Transverse colon (tissue), 4 donors: ENCODE measurements around the gene PASK. TPM values are rescaled to one million over a fixed set of nuclear protein-coding genes. Genes with fewer than 3 reads are reported as not detected.

Experiments used
- DNase-seq: peaks from one replicate; pipeline ENCODE4 v3.0.0-alpha.2; 2019
- H3K27ac ChIP-seq, 4 donors: fragments of 200-600 bp; sonication (generic); 2 replicates each; pipeline ENCODE4 v1.5.1; 2016 to 2018; ENCODE audit warnings: inconsistent platforms in 4 of 4
- H3K27me3 ChIP-seq: fragments of 200-600 bp; sonication (generic); 2 replicates; pipeline ENCODE4 v1.5.1; 2017; ENCODE audit warnings: inconsistent platforms
- H3K36me3 ChIP-seq, 4 donors: fragments of 200-600 bp; sonication (generic); 2 replicates each; pipeline ENCODE4 v1.5.1; 2017 to 2019; ENCODE audit warnings: inconsistent platforms in 4 of 4
- H3K4me1 ChIP-seq, 4 donors: fragments of 200-600 bp; sonication (generic); 2 replicates each; pipeline ENCODE4 v1.5.1; 2017 to 2020; ENCODE audit warnings: inconsistent platforms in 4 of 4
- H3K4me3 ChIP-seq, 4 donors: fragments of 200-600 bp; sonication (generic); 1 replicate in 1 of 4; 2 replicates in 3 of 4; pipeline versions ENCODE4 v1.5.1 to v1.6.1; 2017 to 2019; ENCODE audit warnings: inconsistent platforms in 4 of 4
- H3K9me3 ChIP-seq, 2 donors: fragments of 200-600 bp; sonication (generic); 2 replicates each; pipeline ENCODE4 v1.5.1; 2017 to 2019; ENCODE audit warnings: inconsistent platforms in 2 of 2
- CTCF ChIP-seq, 5 experiments: fragments of 200-600 bp in 3 of 5; fragments of 450-650 bp in 2 of 5; sonication (generic) in 3 of 5; IDR thresholded peaks; 1 replicate in 2 of 5; 2 replicates in 3 of 5; pipeline ENCODE4 v1.5.1; 2016 to 2017; ENCODE audit warnings: antibody characterized with exemption in 5 of 5, inconsistent platforms in 3 of 5, mild to moderate bottlenecking in 2 of 5, moderate library complexity in 1 of 5
- EP300 ChIP-seq: sonication (generic); formaldehyde crosslinking; IDR thresholded peaks from one replicate; pipeline ENCODE4 v1.6.1; 2017; ENCODE audit warnings: antibody characterized with exemption, low read depth
- POLR2A ChIP-seq: fragments of 450-650 bp; IDR thresholded peaks from one replicate; pipeline ENCODE4 v1.6.1; 2016; ENCODE audit warnings: antibody characterized with exemption, mild to moderate bottlenecking, moderate library complexity
- POLR2AphosphoS5 ChIP-seq, 3 donors: sonication (generic); formaldehyde crosslinking; IDR thresholded peaks; one replicate each; pipeline ENCODE4 v1.6.1; 2016; ENCODE audit warnings: antibody characterized with exemption in 3 of 3
- WGBS, 2 donors: methylation state at CpG; one replicate each; pipeline ENCODE4 v1.1.5; 2018; ENCODE audit warnings: low coverage in 1 of 2; 5-methylcytosine and 5-hydroxymethylcytosine counted together
- in situ Hi-C, 4 donors: fragments of 200-750 bp; cut with MboI; loops; one replicate each; pipeline versions ENCODE4 v1.15.0 to v1.15.1; 2017; ENCODE audit warnings: low sequenced_read_pairs in 3 of 4, low pct_ligation_motif_present in 1 of 4, low pct_unique_long_range_greater_than_20kb in 1 of 4
- intact Hi-C: fragments of 100-400 bp; cut with DNase I; formaldehyde crosslinking; loops from one replicate; pipeline ENCODE4 v1.15.1; 2023; ENCODE audit warnings: low total_unique reads
- total RNA-seq, 4 donors: library from RNA; depleted of rRNA; stranded (reverse); fragments of >200 nt; gene quantifications; one replicate each; pipeline ENCODE4 v1.1.0, GENCODE V29; 2016

Gene PASK
- total RNA-seq, 4 donors from 2014 or later, result 7.0 to 35.2 (median 19.1) TPM

- Histone ChIP-seq H3K27me3 (no peaks in the 10 kb centered on the region), H3K9me3 (no peaks in the 10 kb centered on the region), H3K4me3 (no peak overlapping the region), H3K27ac (no peak overlapping the region), H3K36me3 (peaks cover 0 to 25% (median 2%) of the 10 kb centered on the region in 4 donors), H3K4me1 (no peaks in the 10 kb centered on the region)
- in situ Hi-C loops (no loop called here), intact Hi-C loops (no loop called here)
- 44 to 71% methylated on average over 4 of the region's 4 CpGs for WGBS, 2 donors
- TF ChIP-seq CTCF (IDR thresholded peaks at IDR 0.05) (no peak), POLR2A (no peak), EP300 (no peak), POLR2AphosphoS5 (IDR thresholded peaks at IDR 0.05) (no peak)
- no peak for DNase-seq
These were observed 30.6 kb upstream of the PASK start for GRCh38 chr2:241179899-241180298.

- TF ChIP-seq POLR2A (no peak), CTCF (IDR thresholded peaks at IDR 0.05) (no peak), POLR2AphosphoS5 (IDR thresholded peaks at IDR 0.05) (no peak), EP300 (no peak)
- peaks cover 0 to 25% (median 4%) of the 10 kb centered on the region in 4 donors for H3K36me3 ChIP-seq
These were observed 29.7 kb upstream of the PASK start for GRCh38 chr2:241178961-241179360.

GRCh38 chr2:241177526-241178334 is 28.5 kb upstream of the PASK start:
- Histone ChIP-seq H3K27me3 (no peaks in the 10 kb centered on the region), H3K36me3 (peaks cover 0 to 19% (median 7%) of the 10 kb centered on the region in 4 donors), H3K4me1 (no peaks in the 10 kb centered on the region), H3K27ac (no peak overlapping the region), H3K4me3 (no peak overlapping the region), H3K9me3 (no peaks in the 10 kb centered on the region)
- no peak for DNase-seq
- WGBS, 2 donors, result 94 to 96% methylated on average over 3 to 12 of the region's 12 CpGs
- in situ Hi-C loops (no loop called here), intact Hi-C loops (no loop called here)
- no peak for TF ChIP-seq EP300
- TF ChIP-seq CTCF (IDR thresholded peaks at IDR 0.05), result no peak

More at GRCh38 chr2:241178961-241179360, 29.7 kb upstream of the PASK start:
- Histone ChIP-seq H3K27ac (peak overlapping the region in 1 of 4 donors; percentile 6), H3K9me3 (no peaks in the 10 kb centered on the region), H3K27me3 (no peaks in the 10 kb centered on the region), H3K4me1 (no peaks in the 10 kb centered on the region), H3K4me3 (no peak overlapping the region)
- intact Hi-C loops (no loop called here), in situ Hi-C loops (no loop called here)
- WGBS, 2 donors, result 78 to 83% methylated on average over 4 of the region's 4 CpGs
- no peak for DNase-seq

GRCh38 chr2:241173557-241173956 is 24.3 kb upstream of the PASK start:
- Histone ChIP-seq H3K9me3 (peaks cover 4 to 8% of the 10 kb centered on the region in 2 donors), H3K4me1 (no peaks in the 10 kb centered on the region), H3K27ac (no peak overlapping the region), H3K4me3 (no peak overlapping the region), H3K27me3 (no peaks in the 10 kb centered on the region), H3K36me3 (peaks cover 0 to 56% (median 28%) of the 10 kb centered on the region in 4 donors)
- in situ Hi-C loops (no loop called here), intact Hi-C loops (no loop called here)
- no peak for DNase-seq
- no peak for TF ChIP-seq CTCF (IDR thresholded peaks at IDR 0.05)
- TF ChIP-seq POLR2AphosphoS5 (IDR thresholded peaks at IDR 0.05), result no peak
- no peak for TF ChIP-seq EP300
- TF ChIP-seq POLR2A, result no peak
- WGBS, 2 donors, result 90 to 94% methylated on average over 2 of the region's 2 CpGs
